Motor neuron (in vitro differentiated cells): ENCODE results near the gene ACTMAP. TPM values are rescaled to one million over a fixed set of nuclear protein-coding genes. Genes with fewer than 3 reads are reported as not detected.

Source experiments
- ATAC-seq, 8 experiments: fragments of 200-7000 bp; cut with Tn5 transposase; replicated peaks in 6 of 8; 2 replicates each; pipeline ENCODE4 v1.8.0; 2021; ENCODE audit warnings: mild to moderate bottlenecking in 8 of 8, moderate library complexity in 8 of 8
- H3K27ac ChIP-seq, 2 donors: fragments of 250-450 bp; sonication (Bioruptor Pico); 2 replicates each; pipeline ENCODE4 v1.9.0; 2021; ENCODE audit warnings: antibody characterized with exemption in 2 of 2, mild to moderate bottlenecking in 2 of 2, moderate library complexity in 1 of 2
- H3K4me1 ChIP-seq, 2 donors: fragments of 250-450 bp; sonication (Bioruptor Pico); replicated peaks in 1 of 2; 2 replicates each; pipeline ENCODE4 v1.6.1; 2021; ENCODE audit warnings: antibody characterized with exemption in 2 of 2, mild to moderate bottlenecking in 2 of 2, moderate library complexity in 1 of 2
- H3K4me3 ChIP-seq, 5 donors: fragments of 250-450 bp; sonication (Bioruptor Pico); 2 replicates each; pipeline ENCODE4 v1.9.0; 2021; ENCODE audit warnings: antibody characterized with exemption in 5 of 5, mild to moderate bottlenecking in 5 of 5, moderate library complexity in 4 of 5
- WGBS, 10 experiments: fragments of 450-650 bp; shearing (Covaris generic); methylation state at CpG; one replicate each; pipeline ENCODE4 v1.0.0; 2022; 5-methylcytosine and 5-hydroxymethylcytosine counted together
- in situ Hi-C, 9 experiments: fragments of 400-800 bp; cut with MboI; loops; one replicate each; pipeline ENCODE4 v1.15.0; 2021; ENCODE audit warnings: low sequenced_read_pairs in 9 of 9, low pct_unique_long_range_greater_than_20kb in 2 of 9; ENCODE audit not compliant: unreplicated experiment in 9 of 9
- total RNA-seq, 8 experiments: library from RNA; unstranded; fragments of 300-600 nt; gene quantifications; 2 replicates each; pipeline versions ENCODE4 v1.2.3 to v1.2.4, GENCODE V29; 2022

ACTMAP gene
- total RNA-seq, 8 experiments from 2014 or later = 2.4 to 12.6 (median 3.8) TPM

GRCh38 chr19:40704491-40705361 lies 45.6 kb downstream of the ACTMAP start:
- no peak for ATAC-seq
- no peak overlapping the region for H3K27ac ChIP-seq
- H3K4me3 ChIP-seq = no peak overlapping the region
- 68 to 100% (median 91%) methylated on average over 2 to 8 of the region's 18 CpGs; no CpG with 5 or more reads in 1 of the 10 experiments for WGBS, 10 experiments
- peaks cover 7 to 9% of the 10 kb centered on the region in 2 donors for H3K4me1 ChIP-seq
- in situ Hi-C loops = no loop called here

- 64 to 100% (median 77%) methylated on average over 1 to 8 of the region's 24 CpGs; no CpG with 5 or more reads in 2 of the 10 experiments for WGBS, 10 experiments
- no peak overlapping the region for H3K4me3 ChIP-seq
- peaks cover 7 to 9% of the 10 kb centered on the region in 2 donors for H3K4me1 ChIP-seq
- in situ Hi-C loops = no loop called here
- ATAC-seq = peak in 5 of 8 experiments; percentile 66 to 71 (median 69)
- H3K27ac ChIP-seq = peak overlapping the region; percentile 63 to 82
Measured at GRCh38 chr19:40703029-40703755, 47.1 kb downstream of the ACTMAP start.

DNA sequence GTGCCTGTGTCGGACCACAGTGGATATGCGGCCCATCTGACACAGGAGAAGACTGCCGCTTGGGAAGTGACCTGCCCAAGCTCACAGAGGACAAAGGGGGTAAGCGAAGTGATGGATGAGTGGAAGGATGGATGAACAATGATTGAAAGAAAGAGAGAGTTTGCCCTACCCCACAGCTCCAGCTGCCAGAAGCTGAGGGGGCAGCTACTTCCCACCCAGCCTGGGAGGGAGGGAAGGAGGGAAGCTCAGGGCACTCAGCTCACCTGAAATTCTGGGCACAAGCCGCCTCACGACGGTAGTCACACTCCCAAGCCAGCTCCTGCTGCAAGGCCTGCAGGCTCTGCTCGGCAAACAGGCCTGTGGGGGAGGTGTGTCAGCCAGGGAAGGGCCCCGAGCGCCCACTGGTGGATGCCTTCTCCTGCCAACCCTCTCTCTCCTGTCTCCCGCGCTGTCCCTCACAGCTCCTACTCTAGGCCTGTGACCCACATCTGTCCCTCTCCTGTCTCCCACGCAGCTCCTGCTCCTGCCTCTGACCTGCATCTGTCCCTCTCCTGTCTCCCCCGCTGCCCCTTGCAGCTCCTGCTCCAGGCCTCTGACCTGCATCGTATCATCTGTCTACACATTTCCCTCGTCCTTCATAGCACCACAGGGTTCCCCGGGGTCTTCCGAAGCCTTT lies 47.8 kb downstream of the ACTMAP start:
- WGBS, 10 experiments = 38 to 88% (median 47%) methylated on average over 2 to 7 of the region's 18 CpGs; no CpG with 5 or more reads in 4 of the 10 experiments
- Histone ChIP-seq H3K27ac (peak overlapping the region; percentile 63 to 82), H3K4me1 (peaks cover 7 to 9% of the 10 kb centered on the region in 2 donors), H3K4me3 (no peak overlapping the region)
- in situ Hi-C loops = no loop called here
- ATAC-seq = peak; percentile 20 to 94 (median 92)

- ATAC-seq = no peak
- Histone ChIP-seq H3K27ac (no peak overlapping the region), H3K4me3 (no peak overlapping the region), H3K4me1 (peaks cover 7 to 9% of the 10 kb centered on the region in 2 donors)
- in situ Hi-C loops = no loop called here
- 87 to 100% (median 100%) methylated on average over 1 to 6 of the region's 6 CpGs; no CpG with 5 or more reads in 3 of the 10 experiments for WGBS, 10 experiments
Measured at GRCh38 chr19:40701758-40702157, 48.5 kb downstream of the ACTMAP start.

- no peak overlapping the region for H3K27ac ChIP-seq
- in situ Hi-C loops = no loop called here
- H3K4me1 ChIP-seq = peaks cover 7 to 9% of the 10 kb centered on the region in 2 donors
- 80 to 100% (median 90%) methylated on average over 1 to 3 of the region's 9 CpGs; no CpG with 5 or more reads in 7 of the 10 experiments for WGBS, 10 experiments
- no peak for ATAC-seq
- H3K4me3 ChIP-seq = no peak overlapping the region
Measured at GRCh38 chr19:40700083-40700482, 50.2 kb downstream of the ACTMAP start.

DNA sequence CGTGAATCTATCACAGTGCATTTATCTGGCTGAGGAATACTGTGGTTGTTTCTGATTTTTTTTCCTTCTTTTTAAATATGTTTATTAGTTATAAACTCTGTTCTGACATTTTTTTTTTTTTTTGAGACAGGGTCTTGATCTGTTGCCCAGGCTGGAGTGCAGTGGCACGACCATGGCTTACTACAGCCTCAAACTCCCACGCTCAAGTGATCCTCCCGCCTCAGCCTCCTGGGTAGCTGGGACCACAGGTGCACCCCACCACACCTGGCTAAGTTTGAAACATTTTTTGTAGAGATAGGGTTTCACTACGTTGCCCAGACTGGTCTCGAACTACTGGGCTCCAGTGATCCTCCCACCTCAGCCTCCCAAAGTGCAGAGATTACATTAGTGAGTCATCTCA lies 53.3 kb downstream of the ACTMAP start:
- Histone ChIP-seq H3K27ac (no peak overlapping the region), H3K4me1 (peaks cover under 1 to 1% of the 10 kb centered on the region in 2 donors), H3K4me3 (no peak overlapping the region)
- in situ Hi-C loops = no loop called here
- 80 to 100% (median 94%) methylated on average over 1 to 5 of the region's 6 CpGs for WGBS, 10 experiments
- ATAC-seq = no peak

- H3K4me1 ChIP-seq = peaks cover 8 to 9% of the 10 kb centered on the region in 2 donors
- H3K4me3 ChIP-seq = no peak overlapping the region
- in situ Hi-C loops = no loop called here
- ATAC-seq = no peak
- H3K27ac ChIP-seq = no peak overlapping the region
- WGBS, 10 experiments = 73 to 100% (median 94%) methylated on average over 1 to 4 of the region's 5 CpGs; no CpG with 5 or more reads in 1 of the 10 experiments
Measured at GRCh38 chr19:40695881-40696280, 54.4 kb downstream of the ACTMAP start.

- in situ Hi-C loops = no loop called here
- no peak overlapping the region for H3K27ac ChIP-seq
- H3K4me3 ChIP-seq = no peak overlapping the region
- no peak for ATAC-seq
- WGBS, 10 experiments = 80 to 100% methylated on average over 1 of the region's 4 CpGs; no CpG with 5 or more reads in 8 of the 10 experiments
- peaks cover 10% of the 10 kb centered on the region in 2 donors for H3K4me1 ChIP-seq
Measured at GRCh38 chr19:40693896-40694295, 56.4 kb downstream of the ACTMAP start.

DNA sequence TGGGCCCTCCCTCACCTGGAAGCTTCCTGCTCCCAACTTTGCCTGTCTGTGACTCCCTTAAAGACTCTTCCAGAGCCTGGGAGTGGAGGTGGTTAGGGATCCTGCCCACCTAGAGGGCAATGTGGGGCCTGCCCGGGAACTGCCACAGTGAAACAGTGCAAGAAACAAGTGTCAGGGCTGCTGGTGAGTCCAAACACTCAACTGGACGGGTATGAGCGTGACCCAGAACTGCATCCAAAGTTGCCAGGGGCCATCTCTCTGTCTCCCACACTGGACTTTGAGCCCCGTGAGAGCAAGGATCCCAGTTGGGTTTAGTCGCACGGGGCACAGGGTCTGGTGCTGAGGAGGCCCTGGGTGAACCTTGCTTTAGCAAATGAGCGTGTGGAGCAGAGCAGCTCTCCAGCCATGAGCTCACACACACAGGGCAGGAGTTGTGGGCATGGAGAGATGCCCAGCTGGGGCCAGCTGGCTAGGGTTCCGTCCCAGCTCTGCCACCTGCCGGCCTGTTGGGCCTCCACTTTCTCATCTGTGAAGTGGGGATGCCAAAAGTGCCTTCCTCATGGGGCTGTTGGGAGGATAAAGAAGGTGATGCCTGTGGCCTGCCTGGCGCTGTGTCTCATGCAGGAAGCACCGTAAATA lies 57.0 kb downstream of the ACTMAP start:
- in situ Hi-C loops = no loop called here
- H3K27ac ChIP-seq = no peak overlapping the region
- H3K4me3 ChIP-seq = no peak overlapping the region
- peaks cover 16 to 17% of the 10 kb centered on the region in 2 donors for H3K4me1 ChIP-seq
- ATAC-seq = no peak
- WGBS, 10 experiments = 87 to 100% (median 100%) methylated on average over 1 to 4 of the region's 11 CpGs; no CpG with 5 or more reads in 5 of the 10 experiments

DNA sequence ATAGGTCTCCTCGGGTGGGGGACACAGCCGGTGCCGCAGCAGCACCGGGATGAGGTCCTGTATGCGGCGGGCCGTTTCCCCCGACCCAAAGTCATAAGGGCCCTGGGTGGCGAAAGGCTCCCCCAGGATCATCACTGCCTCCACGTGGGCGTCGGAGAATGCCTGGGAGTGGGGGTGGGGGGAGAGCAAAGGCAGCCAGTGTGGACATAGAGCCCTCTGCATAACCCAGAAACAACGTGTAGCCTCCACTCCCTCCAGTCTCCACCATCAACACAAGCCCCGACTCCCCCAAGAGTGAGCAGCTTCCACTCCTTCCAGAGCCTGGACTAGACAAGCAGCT lies 58.1 kb downstream of the ACTMAP start:
- no peak for ATAC-seq
- no peak overlapping the region for H3K4me3 ChIP-seq
- 80% methylated on average over 2 of the region's 14 CpGs; no CpG with 5 or more reads in 9 of the 10 experiments for WGBS, 10 experiments
- peak overlapping the region in 1 of 2 donors; percentile 84 for H3K27ac ChIP-seq
- in situ Hi-C loops = no loop called here
- H3K4me1 ChIP-seq = peaks cover 22 to 23% of the 10 kb centered on the region in 2 donors

DNA sequence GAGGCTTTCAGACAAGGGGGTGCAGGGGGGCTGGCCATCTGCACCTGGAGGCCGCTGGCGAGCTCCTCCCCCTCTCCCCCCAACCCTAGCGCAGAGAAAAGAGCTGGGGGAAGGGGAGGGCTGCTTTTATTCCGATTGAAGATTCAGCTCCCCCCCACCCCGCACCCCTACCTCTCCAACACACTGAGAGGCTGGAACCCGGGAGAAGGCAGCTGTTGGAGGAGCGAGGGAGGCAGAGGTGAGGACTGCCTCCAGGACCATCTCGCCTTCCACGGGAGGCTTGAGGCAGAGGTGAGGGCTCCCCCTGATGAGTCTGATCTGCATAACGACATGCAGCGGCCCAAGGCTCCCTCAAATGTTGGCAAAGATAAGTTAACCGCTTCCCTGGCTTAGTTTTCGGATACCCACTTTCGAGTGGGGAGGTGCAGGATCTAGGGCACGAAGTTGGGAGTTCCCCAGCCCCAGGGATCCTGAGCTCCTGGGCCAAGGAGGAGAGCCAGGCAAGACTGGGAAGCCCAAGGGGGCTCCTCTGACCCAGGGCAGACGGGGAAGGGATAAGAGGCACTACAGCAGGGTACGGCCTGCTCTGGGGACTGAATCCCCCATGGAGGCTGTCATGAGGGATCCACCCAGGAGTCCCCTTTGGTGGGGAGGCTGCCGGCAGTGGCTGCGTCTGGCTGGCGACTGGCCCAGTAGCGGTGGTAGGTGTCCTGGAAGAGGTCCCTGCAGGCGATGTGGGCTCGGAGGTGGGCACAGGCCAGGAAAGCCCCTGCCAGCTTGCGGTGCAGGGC lies 58.7 kb downstream of the ACTMAP start:
- Histone ChIP-seq H3K27ac (peak overlapping the region; percentile 75 to 84), H3K4me1 (peaks cover 22 to 23% of the 10 kb centered on the region in 2 donors), H3K4me3 (peak overlapping the region in 2 of 5 donors; percentile 64 to 81)
- peak in 6 of 8 experiments; percentile 1 to 57 (median 54) for ATAC-seq
- in situ Hi-C loops = no loop called here
- 80 to 93% methylated on average over 1 to 3 of the region's 24 CpGs; no CpG with 5 or more reads in 8 of the 10 experiments for WGBS, 10 experiments
